GM19023 (cell line): ENCODE data around the gene SH2D1B.

ENCODE experiments used
- ATAC-seq: cut with Tn5 transposase; IDR thresholded peaks from one replicate; pipeline ENCODE4 v1.9.1; 2021; ENCODE audit warnings: mild to moderate bottlenecking, moderate library complexity; ENCODE audit not compliant: unreplicated experiment

Gene SH2D1B

DNA sequence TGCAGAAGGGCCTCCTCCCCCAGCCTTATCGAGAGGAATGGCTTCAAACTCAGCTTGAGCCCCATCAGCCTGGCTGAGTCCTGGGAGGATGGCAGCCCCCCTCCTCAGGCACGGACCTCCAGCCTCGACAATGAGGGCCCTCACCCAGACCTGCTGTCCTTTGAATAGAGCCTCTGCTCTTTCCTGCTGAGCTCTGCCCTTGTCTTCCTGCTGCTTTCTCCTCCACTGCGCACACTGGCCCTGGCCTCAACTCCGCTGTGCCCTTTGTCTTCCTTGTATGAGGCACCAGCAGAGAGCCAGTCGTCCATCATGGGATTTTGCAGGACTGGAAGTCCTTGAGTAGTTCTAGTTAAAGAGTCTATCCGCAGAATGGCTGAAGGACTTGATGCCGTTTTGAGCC lies 28.4 kb downstream of the SH2D1B start:
- no peak for ATAC-seq

- ATAC-seq = no peak
Observed at GRCh38 chr1:162383091-162383490, 28.8 kb downstream of the SH2D1B start.

- ATAC-seq = no peak
Observed at GRCh38 chr1:162381941-162382750, 29.8 kb downstream of the SH2D1B start.

- no peak for ATAC-seq
Observed at GRCh38 chr1:162381383-162381782, 30.6 kb downstream of the SH2D1B start, which contains the start of gene C1orf226. C1orf226 (plus strand) TSS chr1:162381728; CDS start chr1:162381902, 174 bp downstream.

GRCh38 chr1:162380061-162380846 lies 31.7 kb downstream of the SH2D1B start:
- no peak for ATAC-seq

GRCh38 chr1:162376691-162377090 lies 35.2 kb downstream of the SH2D1B start, which contains the start of gene SPATA46:
SPATA46 (minus strand) TSS chr1:162376854; CDS start chr1:162376790, 64 bp downstream.
- ATAC-seq = no peak

DNA sequence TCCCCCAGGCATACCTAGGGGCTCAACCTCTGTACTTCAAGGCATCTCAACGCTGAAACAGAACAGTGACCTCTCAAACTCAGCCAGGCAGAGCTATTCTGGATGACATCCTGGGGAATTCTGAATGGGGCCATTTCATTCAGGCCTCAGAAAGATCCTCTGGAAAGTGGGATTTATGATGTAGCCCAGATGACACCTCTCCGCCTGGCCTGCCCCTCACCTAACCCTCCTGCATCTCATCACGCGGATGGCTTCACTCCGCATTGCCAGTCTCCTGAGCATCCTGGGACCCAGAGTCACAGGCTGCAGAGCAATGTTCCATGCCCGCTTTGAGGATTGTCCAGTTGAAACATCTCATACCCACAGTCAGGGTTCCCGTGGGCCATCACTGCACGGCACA lies 36.5 kb downstream of the SH2D1B start:
- ATAC-seq = no peak

DNA sequence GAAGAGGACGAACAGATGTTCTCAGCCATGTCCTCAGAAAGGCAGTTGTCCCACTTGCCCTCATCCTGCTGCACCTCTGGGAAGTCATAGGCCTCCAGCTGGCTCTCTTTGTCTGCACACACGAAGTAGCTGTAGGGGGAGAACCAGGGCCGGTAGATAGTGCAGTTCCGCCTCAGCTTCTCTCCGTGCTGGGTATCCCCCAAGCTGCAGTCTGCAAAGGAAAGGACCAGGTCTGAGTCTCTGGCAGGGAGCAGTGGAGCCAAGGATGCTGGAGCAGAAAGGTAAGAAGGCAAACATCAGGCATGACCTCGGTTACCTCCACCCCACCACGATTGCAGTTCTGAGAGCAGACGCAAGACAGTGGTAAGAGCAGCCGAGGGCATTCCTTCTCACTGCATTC lies 37.5 kb downstream of the SH2D1B start:
- ATAC-seq = no peak

DNA sequence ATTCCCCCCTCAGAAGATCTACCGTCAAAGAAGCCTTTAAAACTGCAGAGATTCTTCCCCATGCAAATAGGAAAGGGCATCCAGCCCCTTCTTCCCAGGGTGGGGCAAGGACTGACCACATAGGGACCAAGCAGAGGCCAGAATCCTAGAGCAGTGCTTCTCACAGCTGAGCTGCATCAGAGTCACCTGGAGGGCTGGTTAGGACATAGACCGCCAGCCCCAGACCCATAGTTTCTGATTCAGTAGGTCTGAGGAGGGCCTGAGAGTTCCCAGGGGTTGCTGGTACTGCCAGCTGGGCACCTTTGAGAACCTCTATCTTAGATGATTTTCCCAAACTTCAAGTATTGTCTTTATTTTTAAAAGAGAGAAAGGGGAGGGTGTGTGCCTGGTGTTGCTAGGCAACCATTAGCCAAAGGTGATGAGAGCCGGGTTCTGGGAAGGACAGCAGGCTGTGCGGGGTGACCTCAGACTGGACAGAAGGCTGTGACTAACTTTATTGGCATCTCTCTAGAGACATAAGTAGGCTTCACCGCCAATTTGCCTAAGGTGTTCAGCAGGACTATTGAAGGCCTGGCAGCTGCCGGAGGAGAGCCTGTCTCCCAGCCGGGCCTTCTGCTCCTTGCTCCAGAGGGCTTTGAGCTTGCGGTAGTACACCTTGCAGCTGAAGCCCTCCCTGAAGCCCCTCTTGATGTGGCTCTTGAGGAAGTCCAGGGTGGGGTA lies 38.2 kb downstream of the SH2D1B start:
- ATAC-seq = no peak

- ATAC-seq = no peak
Observed at GRCh38 chr1:162373072-162373427, 38.9 kb downstream of the SH2D1B start.

DNA sequence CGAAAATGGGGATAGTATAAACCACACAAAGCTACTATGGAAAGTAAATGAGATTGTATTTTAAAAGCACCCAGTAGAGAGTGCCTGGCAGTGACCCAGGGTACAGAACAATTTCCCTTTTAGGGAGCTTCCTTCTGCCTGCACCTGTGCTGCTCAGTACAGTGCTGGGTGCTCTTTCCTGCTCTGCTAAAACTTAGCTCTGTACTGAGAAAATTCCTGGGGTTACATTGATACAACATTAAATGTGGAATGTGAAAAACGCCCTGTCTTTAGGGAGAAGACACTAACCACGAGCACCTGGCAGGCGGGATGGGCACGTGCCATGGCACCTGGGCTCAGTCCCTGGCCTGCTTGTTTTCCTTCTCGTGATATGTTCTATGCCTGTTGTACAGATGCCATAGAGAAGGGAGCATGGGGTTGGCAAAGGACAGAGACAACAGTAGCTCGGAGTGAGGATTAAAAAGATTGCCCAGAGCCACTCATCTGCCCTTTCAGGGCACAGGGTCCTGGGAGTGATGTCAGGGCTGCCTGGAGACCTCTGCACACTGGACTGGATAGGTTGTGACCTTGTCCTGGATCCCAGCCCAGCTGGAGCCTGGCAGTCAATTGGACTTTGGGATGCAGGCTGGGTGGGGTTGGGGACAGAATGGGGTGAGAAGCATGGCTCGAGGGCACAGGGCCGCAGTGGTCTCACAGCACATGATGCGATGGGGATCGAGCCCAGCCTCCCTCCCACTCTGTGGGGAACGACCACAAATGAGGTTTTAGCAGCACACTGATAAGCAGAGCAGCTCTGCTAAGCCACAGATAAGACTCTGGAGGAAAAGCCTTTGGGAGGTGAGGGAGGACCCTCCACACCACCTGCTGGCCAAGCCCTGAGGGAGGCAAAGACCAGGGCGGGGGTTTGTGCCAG lies 39.5 kb downstream of the SH2D1B start:
- ATAC-seq = no peak

DNA sequence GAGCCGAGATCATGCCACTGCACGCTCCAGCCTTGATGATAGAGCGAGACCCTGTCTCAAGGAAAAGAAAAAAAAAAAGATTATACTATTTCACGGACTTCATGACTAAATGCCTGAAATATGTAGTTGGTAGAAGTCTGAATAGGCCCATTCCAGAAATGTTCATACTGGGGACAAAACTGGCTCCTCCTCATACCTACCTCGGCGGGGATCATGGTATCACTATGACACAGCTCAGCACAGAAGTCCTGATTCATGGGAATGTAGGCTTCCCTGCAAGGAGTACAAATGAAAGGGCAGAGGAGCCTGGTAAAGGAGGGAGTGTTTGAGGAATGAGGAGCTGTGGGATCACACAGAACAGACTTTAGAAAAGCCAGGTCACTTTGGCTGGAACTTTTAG lies 40.3 kb downstream of the SH2D1B start:
- no peak for ATAC-seq

DNA sequence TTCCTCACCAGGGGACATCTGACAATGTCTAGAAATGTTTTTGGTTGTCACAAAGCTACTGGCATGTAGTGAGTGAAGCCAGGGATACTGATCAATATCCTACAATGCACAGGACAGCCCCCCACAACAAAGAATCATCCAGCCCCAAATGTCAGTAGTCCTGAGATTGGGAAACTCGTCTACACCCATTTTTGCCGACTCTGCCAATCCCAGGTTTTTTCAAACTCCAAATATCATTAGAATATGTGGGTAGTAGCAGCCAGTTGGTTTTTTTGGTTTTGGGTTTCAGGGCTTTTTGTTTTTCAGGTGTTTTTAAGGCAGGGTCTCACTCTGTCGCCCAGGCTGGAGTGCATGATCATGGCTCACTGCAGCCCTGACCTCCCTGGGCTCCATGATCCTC lies 41.2 kb downstream of the SH2D1B start:
- no peak for ATAC-seq

DNA sequence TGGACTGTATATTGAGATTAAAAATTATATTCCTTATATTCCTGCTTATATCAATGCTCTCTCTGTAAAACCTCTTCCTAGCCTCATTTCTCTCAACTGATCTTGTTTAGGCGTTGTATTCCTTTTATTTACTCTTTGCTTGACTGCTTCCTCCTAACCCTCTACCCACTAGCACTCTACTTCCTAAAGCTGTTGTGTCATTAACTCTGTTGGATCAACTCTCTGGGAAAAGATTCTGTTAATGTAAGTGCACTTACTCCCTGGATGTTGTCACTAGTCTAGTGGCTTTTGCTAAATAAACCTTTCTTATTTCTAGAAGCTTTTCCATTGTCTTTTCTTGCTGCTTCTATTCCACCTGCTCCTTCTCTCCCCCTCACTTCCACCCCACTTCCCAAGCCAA lies 41.8 kb downstream of the SH2D1B start:
- ATAC-seq = no peak

- no peak for ATAC-seq
Observed at GRCh38 chr1:162369571-162369970, 42.4 kb downstream of the SH2D1B start.

- no peak for ATAC-seq
Observed at GRCh38 chr1:162368451-162368850, 43.5 kb downstream of the SH2D1B start.

GRCh38 chr1:162367772-162368171 lies 44.2 kb downstream of the SH2D1B start:
- ATAC-seq = no peak

DNA sequence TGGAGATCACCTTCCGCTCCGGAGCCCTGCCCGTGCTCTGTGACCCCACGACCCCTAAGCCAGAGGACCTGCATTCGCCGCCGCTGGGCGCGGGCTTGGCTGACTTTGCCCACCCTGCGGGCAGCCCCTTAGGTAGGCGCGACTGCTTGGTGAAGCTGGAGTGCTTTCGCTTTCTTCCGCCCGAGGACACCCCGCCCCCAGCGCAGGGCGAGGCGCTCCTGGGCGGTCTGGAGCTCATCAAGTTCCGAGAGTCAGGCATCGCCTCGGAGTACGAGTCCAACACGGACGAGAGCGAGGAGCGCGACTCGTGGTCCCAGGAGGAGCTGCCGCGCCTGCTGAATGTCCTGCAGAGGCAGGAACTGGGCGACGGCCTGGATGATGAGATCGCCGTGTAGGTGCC lies 44.9 kb downstream of the SH2D1B start:
- ATAC-seq = no peak

DNA sequence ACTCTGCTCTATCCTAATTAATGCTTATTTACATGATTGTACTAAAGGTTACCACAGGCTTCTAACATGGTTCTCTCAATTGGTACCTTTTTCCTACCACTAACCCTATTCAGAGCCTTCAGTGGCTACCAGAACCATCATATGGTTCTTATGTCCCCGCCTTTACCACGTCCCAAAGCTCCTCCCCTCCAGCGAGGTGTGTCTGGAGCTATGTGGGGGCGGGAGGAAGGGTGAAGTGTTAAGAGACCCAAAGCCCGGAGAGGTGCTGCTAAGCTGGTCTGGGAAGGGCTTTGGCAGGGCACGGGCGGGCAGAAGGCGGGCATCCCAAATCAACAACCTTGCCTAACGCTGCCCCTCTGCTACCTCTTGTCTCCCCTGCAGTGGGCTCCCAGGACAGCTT lies 45.3 kb downstream of the SH2D1B start:
- ATAC-seq = no peak

DNA sequence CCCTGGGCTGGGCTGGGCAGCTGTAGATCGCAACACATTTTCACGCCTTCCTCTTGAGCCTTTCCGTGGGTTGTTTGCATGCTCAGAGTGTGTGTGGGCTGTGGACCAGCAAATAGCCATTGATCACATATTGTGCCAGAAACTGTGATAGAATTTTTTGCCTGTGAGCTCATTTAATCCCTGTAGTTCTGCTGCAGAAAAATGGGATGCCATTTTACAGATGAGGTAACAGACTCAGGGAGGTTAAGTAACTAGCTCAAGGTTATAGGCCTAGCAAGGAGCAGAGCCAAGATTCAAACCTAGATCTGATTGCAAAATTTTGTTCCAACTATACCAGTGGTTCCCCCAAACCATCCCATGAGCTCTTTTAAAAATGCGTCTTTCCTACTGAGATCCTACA lies 45.8 kb downstream of the SH2D1B start:
- no peak for ATAC-seq
